Measurements from ENCODE around the gene NIPSNAP3A.

- TF ChIP-seq CTCF (conservative IDR thresholded peaks at IDR 0.05; ENCODE audit: low read depth, low read length) = no peak
- TF ChIP-seq EZH2 (IDR thresholded peaks at IDR 0.05; ENCODE audit: borderline replicate concordance, low read depth, low read length, poor library complexity, severe bottlenecking) = no peak
Measured at GRCh38 chr9:104738452-104738851, 9.0 kb upstream of the NIPSNAP3A start.
